K562 (cell line): ENCODE data around the gene RAD52. TPM values are rescaled to one million over a fixed set of nuclear protein-coding genes. Genes with fewer than 3 reads are reported as not detected.

Experiments used
- ATAC-seq: fragments of 200-7000 bp; cut with Tn5 transposase; 3 replicates; pipeline ENCODE4 v1.9.1; 2020; ENCODE audit warnings: moderate library complexity
- BruUV-seq: library from RNA; stranded (reverse); fragments of 400-500 nt; replicated peaks from 2 replicates; lab custom pipeline; 2021; lab: Mats Ljungman, UMichigan
- CTCF ChIA-PET: fragments of 300-600 bp; formaldehyde crosslinking; extraction: SDS; loops from one replicate; lab custom pipeline; 2021; ENCODE audit warnings: low intra/inter-chr PET ratio; lab: Yijun Ruan, JAX
- POLR2A ChIA-PET: fragments of 300-600, 350-650 bp; sonication (Branson Sonifier 250); formaldehyde crosslinking; extraction: SDS; loops from one replicate; lab custom pipeline; 2021; ENCODE audit warnings: antibody characterized with exemption, inconsistent platforms; lab: Yijun Ruan, JAX
- DNase-seq, 4 experiments: peaks; one replicate each; pipeline versions ENCODE4 v3.0.0 to v3.0.0-alpha.2; 2011 to 2018; ENCODE audit warnings: low spot score in 3 of 4, mixed read lengths in 3 of 4; ENCODE audit errors: extremely low read depth in 1 of 4
- FAIRE-seq: peaks from 2 replicates; lab custom pipeline; 2011; peaks lifted over from hg19 to GRCh38; lab: Jason Lieb, UNC
- H2AFZ ChIP-seq: 2 replicates; pipeline ENCODE4 v1.6.0; 2011; ENCODE audit warnings: low read depth, low read length, control low read depth, inconsistent platforms
- H3K27ac ChIP-seq: fragments of 200-600 bp; 3 replicates; pipeline ENCODE4 v1.8.0; 2011; ENCODE audit warnings: low read depth, mild to moderate bottlenecking, control low read depth, inconsistent platforms, low read length, moderate library complexity, mixed read lengths; ENCODE audit errors: extremely low read depth
- H3K27me3 ChIP-seq, 2 experiments: fragments of 300-600 bp in 1 of 2; 2 replicates in 1 of 2; 3 replicates in 1 of 2; pipeline versions ENCODE4 v1.6.0 to v1.8.0; 2011; ENCODE audit warnings: inconsistent platforms in 2 of 2, low read length in 2 of 2, mild to moderate bottlenecking in 1 of 2, mixed read lengths in 1 of 2, moderate library complexity in 1 of 2; ENCODE audit not compliant: control insufficient read depth in 2 of 2, insufficient read depth in 2 of 2
- H3K36me3 ChIP-seq: fragments of 300-600 bp; 3 replicates; pipeline ENCODE4 v1.8.0; 2011; ENCODE audit warnings: mild to moderate bottlenecking, low read length, inconsistent platforms; ENCODE audit not compliant: control insufficient read depth, insufficient read depth
- H3K4me1 ChIP-seq, 2 experiments: fragments of 200-600 bp in 1 of 2; replicated peaks in 1 of 2; 2 replicates in 1 of 2; 3 replicates in 1 of 2; pipeline versions ENCODE4 v1.5.1 to v1.8.0; 2011; ENCODE audit warnings: inconsistent platforms in 2 of 2, low read length in 2 of 2, mild to moderate bottlenecking in 1 of 2, mixed read lengths in 1 of 2, moderate library complexity in 1 of 2; ENCODE audit not compliant: control insufficient read depth in 2 of 2, insufficient read depth in 2 of 2
- H3K4me2 ChIP-seq: 2 replicates; pipeline ENCODE4 v1.6.1; 2011; ENCODE audit warnings: low read length, control low read depth, inconsistent platforms, mixed read lengths; ENCODE audit not compliant: insufficient read depth
- H3K4me3 ChIP-seq: fragments of 200-600 bp; sonication (generic), shearing (Covaris generic); 2 replicates; pipeline ENCODE4 v1.5.1; 2016; ENCODE audit warnings: control low read depth, inconsistent platforms
- H3K79me2 ChIP-seq: fragments of 200-600 bp; 3 replicates; pipeline ENCODE4 v1.8.0; 2011; ENCODE audit warnings: low read length, inconsistent platforms; ENCODE audit not compliant: control insufficient read depth, insufficient read depth
- H3K9ac ChIP-seq, 2 experiments: 2 replicates each; pipeline versions ENCODE4 v1.6.0 to v1.6.1; 2011; ENCODE audit warnings: low read depth in 2 of 2, low read length in 2 of 2, control low read depth in 1 of 2, inconsistent platforms in 1 of 2, mild to moderate bottlenecking in 1 of 2, mixed read lengths in 1 of 2; ENCODE audit not compliant: insufficient read depth in 1 of 2
- H3K9me1 ChIP-seq: one replicate; pipeline ENCODE4 v1.6.0; 2011; ENCODE audit warnings: inconsistent platforms, mild to moderate bottlenecking, low read length, moderate library complexity; ENCODE audit not compliant: control insufficient read depth, insufficient read depth
- H3K9me3 ChIP-seq: replicated peaks from 2 replicates; pipeline ENCODE4 v1.5.1; 2011; ENCODE audit warnings: low read depth, low read length, inconsistent platforms; ENCODE audit not compliant: control insufficient read depth, insufficient read depth
- H4K20me1 ChIP-seq: replicated peaks from 2 replicates; pipeline ENCODE4 v1.6.1; 2011; ENCODE audit warnings: low read length, inconsistent platforms, mixed read lengths; ENCODE audit not compliant: control insufficient read depth, insufficient read depth
- BRF2 ChIP-seq: IDR thresholded peaks from 3 replicates; pipeline ENCODE4 v1.6.1; 2011; ENCODE audit warnings: borderline replicate concordance, mild to moderate bottlenecking; ENCODE audit not compliant: insufficient read length, insufficient read depth
- CREB1 ChIP-seq, 2 experiments: sonication (generic) in 1 of 2; formaldehyde crosslinking in 1 of 2; IDR thresholded peaks; 2 replicates each; pipeline versions ENCODE4 v1.6.1 to v1.8.0; 2012 to 2022; ENCODE audit warnings: inconsistent platforms in 1 of 2, mild to moderate bottlenecking in 1 of 2, missing genetic modification reagents in 1 of 2, moderate library complexity in 1 of 2
- KLF1 ChIP-seq: fragments of 450-650 bp; IDR thresholded peaks from 2 replicates; pipeline ENCODE4 v1.6.1; 2016; ENCODE audit warnings: missing genetic modification characterization, missing compliant biosample characterization
- KLF13 ChIP-seq: fragments of 450-650 bp; IDR thresholded peaks from 2 replicates; pipeline ENCODE4 v1.6.1; 2016; ENCODE audit warnings: missing genetic modification characterization, low read depth, mild to moderate bottlenecking, missing compliant biosample characterization, moderate library complexity, borderline replicate concordance
- RAD21 ChIP-seq, 2 experiments: fragments of 250-450 bp in 1 of 2; fragments of 450-650 bp in 1 of 2; sonication (Bioruptor Pico) in 1 of 2; formaldehyde crosslinking in 1 of 2; IDR thresholded peaks in 1 of 2; conservative IDR thresholded peaks in 1 of 2; 2 replicates each; pipeline versions ENCODE4 v1.4.0 to v1.8.0; 2020 to 2022; ENCODE audit warnings: mild to moderate bottlenecking in 2 of 2, moderate library complexity in 1 of 2
- RBBP5 ChIP-seq: fragments of 200-600 bp; sonication (generic); IDR thresholded peaks from 2 replicates; pipeline ENCODE4 v1.6.1; 2012; ENCODE audit warnings: borderline replicate concordance, mild to moderate bottlenecking, low read length, control low read depth, inconsistent platforms; ENCODE audit not compliant: insufficient read depth, poor library complexity, severe bottlenecking
- SMAD2 ChIP-seq: fragments of 150-350 bp; IDR thresholded peaks from 2 replicates; pipeline ENCODE4 v1.6.1; 2014; ENCODE audit warnings: low read depth, mild to moderate bottlenecking, low read length
- THAP7 ChIP-seq: fragments of 250-450 bp; sonication (Bioruptor Pico); IDR thresholded peaks from 2 replicates; pipeline ENCODE4 v1.5.0; 2021
- ZBTB2 ChIP-seq: fragments of 450-650 bp; IDR thresholded peaks from 2 replicates; pipeline ENCODE4 v1.6.1; 2016; ENCODE audit warnings: antibody characterized with exemption
- ZNF280B ChIP-seq: fragments of 250-450 bp; sonication (Bioruptor Pico); IDR thresholded peaks from 2 replicates; pipeline ENCODE4 v1.5.1; 2021; ENCODE audit warnings: mild to moderate bottlenecking
- ZNF583 ChIP-seq: fragments of 250-450 bp; sonication (Bioruptor Pico); IDR thresholded peaks from 2 replicates; pipeline ENCODE4 v1.4.0; 2020
- ZNF584 ChIP-seq: fragments of 200-800 bp; sonication (Bioruptor generic); IDR thresholded peaks from 2 replicates; pipeline ENCODE4 v1.6.1; 2016; ENCODE audit warnings: low read depth, mild to moderate bottlenecking, missing genetic modification characterization, missing compliant biosample characterization
- in situ Hi-C: fragments of 300-500 bp; cut with MboI; formaldehyde crosslinking; loops from 4 replicates; pipeline ENCODE4 v1.15.0; 2018; ENCODE audit warnings: inconsistent platforms, mixed read lengths
- intact Hi-C: fragments of 100-400 bp; cut with micrococcal nuclease; formaldehyde crosslinking; loops from 2 replicates; pipeline ENCODE4 v1.14.2; 2022
- polyA plus RNA-seq, 8 experiments: library from polyadenylated mRNA; depleted of rRNA in 4 of 8; stranded (reverse) in 5 of 8; unstranded in 3 of 8; fragments of >200 nt; fragmentation: Nextera tagmentation in 2 of 8; fragmentation: Illumina TruSeq in 1 of 8; extraction: Ambion mirVana in 2 of 8; extraction: Trizol in 1 of 8; gene quantifications; 2 replicates each; pipeline versions ENCODE4 v1.2.1 to v1.2.3, GENCODE V29; 2011 to 2014; ENCODE audit warnings: inconsistent platforms in 1 of 8, missing spikeins in 1 of 8
- total RNA-seq, 7 experiments: library from RNA; depleted of rRNA in 6 of 7; stranded (reverse); fragments of >200 nt in 6 of 7; fragmentation: Illumina TruSeq in 2 of 7; extraction: Trizol in 2 of 7; gene quantifications; 2 replicates each; pipeline versions ENCODE4 v1.2.1 to v1.2.3, GENCODE V29; 2011 to 2021; ENCODE audit warnings: low replicate concordance in 1 of 7

Gene RAD52
- total and polyA plus RNA-seq, 9 of the 15 experiments (the other 6 are each of a cell fraction or from before 2014, with no cell fraction given): 1.3 to 15.9 (median 9.3) TPM

GRCh38 chr12:896031-896430, 53.5 kb downstream of the RAD52 start (continued):
- TF ChIP-seq BRF2 (no peak), KLF1 (tag) (no peak), ZBTB2 (no peak)

GRCh38 chr12:894226-894625, 55.3 kb downstream of the RAD52 start:
- no TSS peak for BruUV-seq
- Histone ChIP-seq H4K20me1 (no peaks in the 10 kb centered on the region), H3K27me3 (no peaks in the 10 kb centered on the region), H3K4me2 (no peak overlapping the region), H3K4me3 (no peak overlapping the region), H3K9ac (no peak overlapping the region), H3K36me3 (peaks cover 60% of the 10 kb centered on the region), H2AFZ (no peak overlapping the region), H3K4me1 (no peaks in the 10 kb centered on the region), H3K27ac (no peak overlapping the region), H3K9me3 (no peaks in the 10 kb centered on the region), H3K79me2 (no peaks in the 10 kb centered on the region), H3K9me1 (no peaks in the 10 kb centered on the region)
- FAIRE-seq: no peak
- ChIA-PET CTCF (no interaction called here), POLR2A (interaction anchor here (0.5 to 0.6 kb wide), 2 partner anchors 696 to 822 kb away, joined by 3 read pairs; no protein-coding TSS in a partner anchor)
- in situ Hi-C loops: no loop called here
- no peak for ATAC-seq
- no peak for DNase-seq
- intact Hi-C loops: no loop called here
- TF ChIP-seq SMAD2: no peak
- no peak for TF ChIP-seq ZNF583
- TF ChIP-seq KLF13: no peak
- no peak for TF ChIP-seq ZNF280B (CRISPR knock-in tag)
- TF ChIP-seq CREB1 (IDR thresholded peaks at IDR 0.05): no peak
- no peak for TF ChIP-seq CREB1 (CRISPR knock-in tag; IDR thresholded peaks at IDR 0.05)
- TF ChIP-seq THAP7 (CRISPR knock-in tag): no peak
- TF ChIP-seq RBBP5: no peak
- no peak for TF ChIP-seq ZNF584 (CRISPR knock-in tag)
- TF ChIP-seq RAD21 (CRISPR knock-in tag; conservative IDR thresholded peaks at IDR 0.05 in 1 of 2, IDR thresholded peaks at IDR 0.05 in 1 of 2): no peak
